ENCODE measurements around the gene USP54.

The USP54 gene

GRCh38 chr10:73449113-73449512, 142.0 kb downstream of the USP54 start:
- no peaks in the 10 kb centered on the region for H3K79me2 ChIP-seq (ENCODE audit: control insufficient read depth, low read length)
- H3K4me3 ChIP-seq (ENCODE audit: low read length): no peak overlapping the region
- no peak overlapping the region for H3K4me2 ChIP-seq (ENCODE audit: low read length)
- TF ChIP-seq EZH2phosphoT487 (IDR thresholded peaks at IDR 0.05; ENCODE audit: borderline replicate concordance, low read length): no peak
- no peak for TF ChIP-seq CTCF (IDR thresholded peaks at IDR 0.05; ENCODE audit: low read depth, low read length, poor library complexity, severe bottlenecking)
- no peaks in the 10 kb centered on the region for H4K20me1 ChIP-seq (ENCODE audit: control insufficient read depth, insufficient read depth, low read depth, low read length)
- no peaks in the 10 kb centered on the region for H3K9me3 ChIP-seq (ENCODE audit: control insufficient read depth, insufficient read depth, low read length)
- H3K27me3 ChIP-seq (ENCODE audit: control insufficient read depth, low read length): no peaks in the 10 kb centered on the region
- no peak overlapping the region for H3K27ac ChIP-seq (ENCODE audit: low read depth, low read length)
- peaks cover 25% of the 10 kb centered on the region for H3K36me3 ChIP-seq (ENCODE audit: control insufficient read depth, low read length)
- peaks cover 1% of the 10 kb centered on the region; the same call in 1 of the 2 replicates for H3F3A ChIP-seq (ENCODE audit: control insufficient read depth, insufficient read depth)
- H3K9me2 ChIP-seq (replicated peaks; ENCODE audit: control insufficient read depth, low read length): no peaks in the 10 kb centered on the region
- H3K4me1 ChIP-seq (ENCODE audit: control insufficient read depth, low read length): no peaks in the 10 kb centered on the region

- no peak overlapping the region for H3K4me3 ChIP-seq (ENCODE audit: low read length)
Observed at GRCh38 chr10:73448384-73448783, 142.8 kb downstream of the USP54 start.

More at GRCh38 chr10:73448384-73448783, 142.8 kb downstream of the USP54 start:
- no peaks in the 10 kb centered on the region for H3K79me2 ChIP-seq (ENCODE audit: control insufficient read depth, low read length)
- TF ChIP-seq CTCF (IDR thresholded peaks at IDR 0.05; ENCODE audit: low read depth, low read length, poor library complexity, severe bottlenecking) (no peak), EZH2phosphoT487 (IDR thresholded peaks at IDR 0.05; ENCODE audit: borderline replicate concordance, low read length) (no peak)
- no peak overlapping the region for H3K4me2 ChIP-seq (ENCODE audit: low read length)
- H3K27me3 ChIP-seq (ENCODE audit: control insufficient read depth, low read length): no peaks in the 10 kb centered on the region
- no peaks in the 10 kb centered on the region for H3K4me1 ChIP-seq (ENCODE audit: control insufficient read depth, low read length)
- H3K9me3 ChIP-seq (ENCODE audit: control insufficient read depth, insufficient read depth, low read length): no peaks in the 10 kb centered on the region
- H4K20me1 ChIP-seq (ENCODE audit: control insufficient read depth, insufficient read depth, low read depth, low read length): no peaks in the 10 kb centered on the region
- H3K27ac ChIP-seq (ENCODE audit: low read depth, low read length): no peak overlapping the region
- H3F3A ChIP-seq (ENCODE audit: control insufficient read depth, insufficient read depth): no peaks in the 10 kb centered on the region
- no peaks in the 10 kb centered on the region for H3K9me2 ChIP-seq (replicated peaks; ENCODE audit: control insufficient read depth, low read length)
- H3K36me3 ChIP-seq (ENCODE audit: control insufficient read depth, low read length): peaks cover 20% of the 10 kb centered on the region

All from DOHH2 (cell line).